ENCODE data around the gene PTPRH.
"Not testable (repeated sequence)": the region's sequence is repeated elsewhere in the genome, so short reads cannot be mapped to it uniquely, and the experiment has no call there.

Gene PTPRH

DNA sequence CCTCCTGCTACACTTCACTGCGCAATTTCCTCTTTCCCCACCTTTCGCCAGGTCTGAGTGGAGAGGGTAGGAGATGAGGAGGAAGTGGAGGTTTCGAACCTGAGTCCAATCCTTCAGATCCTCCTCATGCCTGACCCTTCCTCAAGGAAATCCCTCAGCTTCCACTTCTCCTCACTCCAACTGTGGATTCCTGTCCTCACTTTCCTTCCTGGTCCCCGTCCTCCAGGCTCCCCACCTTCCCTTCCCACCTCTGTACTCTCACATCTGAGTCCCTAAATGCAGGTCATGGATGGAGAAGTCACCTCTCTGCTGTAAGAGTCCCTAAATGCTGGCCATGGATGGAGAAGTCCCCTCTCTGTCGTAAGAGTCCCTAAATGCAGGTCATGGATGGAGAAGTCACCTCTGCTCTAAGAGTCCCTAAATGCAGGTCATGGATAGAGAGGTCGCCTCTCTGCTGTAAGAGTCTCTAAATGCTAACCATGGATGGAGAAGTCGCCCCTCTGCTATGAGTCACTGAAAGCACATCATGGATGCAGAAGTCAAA is 16.2 kb upstream of the PTPRH start:
- no peaks in the 10 kb centered on the region for H3K36me3 ChIP-seq (ENCODE audit: insufficient read depth)
- H3K27ac ChIP-seq, result no peak overlapping the region
- no peak overlapping the region for H2AFZ ChIP-seq (ENCODE audit: low read depth)
- TF ChIP-seq, protein P1, sequence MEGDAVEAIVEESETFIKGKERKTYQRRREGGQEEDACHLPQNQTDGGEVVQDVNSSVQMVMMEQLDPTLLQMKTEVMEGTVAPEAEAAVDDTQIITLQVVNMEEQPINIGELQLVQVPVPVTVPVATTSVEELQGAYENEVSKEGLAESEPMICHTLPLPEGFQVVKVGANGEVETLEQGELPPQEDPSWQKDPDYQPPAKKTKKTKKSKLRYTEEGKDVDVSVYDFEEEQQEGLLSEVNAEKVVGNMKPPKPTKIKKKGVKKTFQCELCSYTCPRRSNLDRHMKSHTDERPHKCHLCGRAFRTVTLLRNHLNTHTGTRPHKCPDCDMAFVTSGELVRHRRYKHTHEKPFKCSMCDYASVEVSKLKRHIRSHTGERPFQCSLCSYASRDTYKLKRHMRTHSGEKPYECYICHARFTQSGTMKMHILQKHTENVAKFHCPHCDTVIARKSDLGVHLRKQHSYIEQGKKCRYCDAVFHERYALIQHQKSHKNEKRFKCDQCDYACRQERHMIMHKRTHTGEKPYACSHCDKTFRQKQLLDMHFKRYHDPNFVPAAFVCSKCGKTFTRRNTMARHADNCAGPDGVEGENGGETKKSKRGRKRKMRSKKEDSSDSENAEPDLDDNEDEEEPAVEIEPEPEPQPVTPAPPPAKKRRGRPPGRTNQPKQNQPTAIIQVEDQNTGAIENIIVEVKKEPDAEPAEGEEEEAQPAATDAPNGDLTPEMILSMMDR (conservative IDR thresholded peaks at IDR 0.05; ENCODE audit: low read depth, low read length), result no peak
- H3K4me2 ChIP-seq, result no peak overlapping the region
- H4K20me1 ChIP-seq (ENCODE audit: insufficient read depth), result no peaks in the 10 kb centered on the region
- H3K4me3 ChIP-seq (IDR thresholded peaks at IDR 0.05; ENCODE audit: insufficient read depth, low read depth, low read length), result no peak overlapping the region
- H3K27me3 ChIP-seq (ENCODE audit: insufficient read depth, low read depth), result no peaks in the 10 kb centered on the region
- H3K4me1 ChIP-seq (ENCODE audit: low read depth, poor library complexity, severe bottlenecking), result no peaks in the 10 kb centered on the region
- H3K9ac ChIP-seq, result no peak overlapping the region
- no peaks in the 10 kb centered on the region for H3K79me2 ChIP-seq (ENCODE audit: insufficient read depth, low read depth)

DNA sequence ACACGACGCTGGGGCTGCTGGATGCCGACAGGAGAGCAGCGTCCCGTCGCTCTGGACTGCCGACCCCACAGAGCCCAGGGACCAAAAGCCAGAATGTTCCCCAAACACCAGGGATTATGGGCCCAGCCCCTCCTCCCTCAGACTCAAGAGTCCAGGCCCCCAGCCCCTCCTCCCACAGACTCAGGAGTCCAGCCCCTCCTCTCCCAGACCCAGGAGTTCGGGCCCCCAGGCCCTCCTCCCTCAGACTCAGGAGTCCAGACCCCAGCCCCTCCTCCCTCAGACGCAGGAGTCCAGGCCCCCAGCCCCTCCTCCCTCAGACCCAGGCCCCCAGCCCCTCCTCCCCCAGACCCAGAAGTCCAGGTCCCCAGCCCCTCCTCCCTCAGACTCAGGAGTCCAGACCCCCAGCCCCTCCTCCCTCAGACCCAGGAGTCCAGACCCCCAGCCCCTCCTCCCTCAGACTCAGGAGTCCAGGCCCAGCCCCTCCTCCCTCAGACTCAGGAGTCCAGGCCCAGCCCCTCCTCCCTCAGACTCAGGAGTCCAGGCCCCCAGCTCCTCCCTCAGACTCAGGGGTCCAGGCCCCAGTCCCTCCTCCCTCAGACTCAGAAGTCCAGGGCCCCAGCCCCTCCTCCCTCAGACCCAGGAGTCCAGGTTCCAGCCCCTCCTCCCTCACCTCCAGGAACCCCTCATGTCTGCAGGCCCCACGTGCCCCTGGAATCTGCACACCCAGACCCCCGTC is 15.5 kb upstream of the PTPRH start:
- not testable (repeated sequence) for H3K36me3 ChIP-seq (ENCODE audit: insufficient read depth); H4K20me1 ChIP-seq (ENCODE audit: insufficient read depth); H2AFZ ChIP-seq (ENCODE audit: low read depth); H3K4me3 ChIP-seq (IDR thresholded peaks at IDR 0.05; ENCODE audit: insufficient read depth, low read depth, low read length); H3K9ac ChIP-seq; H3K27ac ChIP-seq; H3K79me2 ChIP-seq (ENCODE audit: insufficient read depth, low read depth); H3K27me3 ChIP-seq (ENCODE audit: insufficient read depth, low read depth); H3K4me2 ChIP-seq; H3K4me1 ChIP-seq (ENCODE audit: low read depth, poor library complexity, severe bottlenecking)

DNA sequence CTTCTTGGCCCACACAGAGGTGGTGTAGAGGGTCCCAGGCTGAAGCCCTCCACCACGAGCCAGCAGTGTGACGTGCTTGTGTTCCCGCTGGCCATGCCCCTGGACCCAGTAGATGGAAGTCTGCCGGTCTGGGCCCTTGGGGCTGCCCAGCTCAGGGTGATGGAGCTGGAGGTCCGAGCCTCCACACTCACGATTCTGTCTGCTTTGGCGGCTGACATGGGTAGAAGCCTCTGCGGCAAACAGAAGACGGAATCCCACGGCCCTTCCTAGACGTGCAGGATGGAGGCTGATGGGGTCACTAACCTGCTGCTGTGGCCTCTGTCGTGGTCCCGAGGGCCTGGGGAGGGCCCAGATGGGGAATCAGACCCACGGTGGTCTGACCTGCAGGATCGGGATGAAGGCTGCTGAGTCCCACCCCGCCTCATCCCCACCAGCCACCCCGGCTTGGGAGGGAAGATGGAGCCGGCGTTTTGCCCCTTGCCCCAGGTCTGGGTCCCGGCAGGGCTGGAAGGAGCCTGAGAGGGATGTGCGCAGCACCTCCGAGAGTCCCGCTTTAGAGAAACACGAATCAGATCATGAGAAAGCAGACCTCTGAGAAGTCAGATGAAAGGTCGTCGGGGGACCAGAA is 14.9 kb upstream of the PTPRH start:
- Histone ChIP-seq H3K36me3 (ENCODE audit: insufficient read depth) (no peaks in the 10 kb centered on the region), H3K27me3 (ENCODE audit: insufficient read depth, low read depth) (no peaks in the 10 kb centered on the region), H2AFZ (ENCODE audit: low read depth) (no peak overlapping the region), H3K79me2 (ENCODE audit: insufficient read depth, low read depth) (no peaks in the 10 kb centered on the region), H4K20me1 (ENCODE audit: insufficient read depth) (no peaks in the 10 kb centered on the region), H3K9ac (no peak overlapping the region), H3K27ac (no peak overlapping the region), H3K4me3 (IDR thresholded peaks at IDR 0.05; ENCODE audit: insufficient read depth, low read depth, low read length) (no peak overlapping the region), H3K4me2 (no peak overlapping the region), H3K4me1 (ENCODE audit: low read depth, poor library complexity, severe bottlenecking) (no peaks in the 10 kb centered on the region)
- TF ChIP-seq, protein P1 (conservative IDR thresholded peaks at IDR 0.05; ENCODE audit: low read depth, low read length), result no peak

DNA sequence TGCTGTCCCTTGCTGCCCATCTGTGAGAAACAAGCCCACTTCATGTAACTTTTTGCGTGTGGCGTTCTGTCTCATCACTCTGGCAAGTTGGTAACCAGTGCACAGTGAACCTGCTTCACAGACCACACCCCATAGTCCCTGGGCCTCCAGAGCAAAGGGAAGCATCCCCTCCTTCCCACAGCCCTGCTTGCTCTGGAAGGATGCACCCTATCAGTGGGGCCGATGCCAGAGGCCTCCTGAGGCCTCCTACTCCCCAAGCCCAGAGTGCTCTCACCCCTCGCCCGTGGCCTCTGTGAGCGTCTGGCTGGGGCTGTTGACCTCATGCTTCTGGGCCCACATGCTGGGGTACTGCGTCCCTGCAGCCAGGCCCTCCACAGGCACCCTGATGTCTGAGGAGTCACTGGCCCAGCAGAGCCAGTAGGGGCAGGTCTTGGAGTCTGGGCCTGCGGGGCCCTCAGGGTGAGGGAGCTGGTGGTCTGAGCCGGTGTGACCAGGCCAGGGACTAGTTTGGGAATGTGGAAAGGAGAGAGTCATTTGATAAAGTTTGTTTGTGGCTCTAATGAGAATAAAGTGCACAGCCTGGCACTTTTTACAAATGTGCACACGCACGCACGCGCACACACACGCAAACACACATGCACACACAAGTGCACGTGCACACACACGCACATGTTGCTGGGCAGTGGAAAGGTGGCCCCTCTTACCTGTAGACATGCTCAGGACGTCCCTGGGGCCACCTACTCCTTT is 14.2 kb upstream of the PTPRH start:
- no peak overlapping the region for H3K4me2 ChIP-seq
- H3K27ac ChIP-seq, result no peak overlapping the region
- H3K9ac ChIP-seq, result no peak overlapping the region
- H3K79me2 ChIP-seq (ENCODE audit: insufficient read depth, low read depth), result no peaks in the 10 kb centered on the region
- no peaks in the 10 kb centered on the region for H3K36me3 ChIP-seq (ENCODE audit: insufficient read depth)
- no peak overlapping the region for H3K4me3 ChIP-seq (IDR thresholded peaks at IDR 0.05; ENCODE audit: insufficient read depth, low read depth, low read length)
- H3K4me1 ChIP-seq (ENCODE audit: low read depth, poor library complexity, severe bottlenecking), result no peaks in the 10 kb centered on the region
- no peaks in the 10 kb centered on the region for H4K20me1 ChIP-seq (ENCODE audit: insufficient read depth)
- TF ChIP-seq, protein P1 (conservative IDR thresholded peaks at IDR 0.05; ENCODE audit: low read depth, low read length), result no peak
- H3K27me3 ChIP-seq (ENCODE audit: insufficient read depth, low read depth), result no peaks in the 10 kb centered on the region
- no peak overlapping the region for H2AFZ ChIP-seq (ENCODE audit: low read depth)

Data from KMS-11 (cell line).